SU-DHL-6 (cell line): ENCODE results near the gene GSTO2.

Source experiments
- H2AFZ ChIP-seq: fragments of 200-600 bp; sonication (generic); 2 replicates; pipeline ENCODE4 v1.6.1; 2014; ENCODE audit warnings: low read depth, mild to moderate bottlenecking, moderate library complexity, mixed read lengths, antibody characterized with exemption, low read length; ENCODE audit not compliant: severe bottlenecking
- H3F3A ChIP-seq: fragments of 200-600 bp; shearing (Covaris generic); 2 replicates; pipeline ENCODE4 v1.6.0; 2016; ENCODE audit warnings: antibody characterized with exemption, mild to moderate bottlenecking; ENCODE audit not compliant: insufficient read depth
- H3K27ac ChIP-seq: fragments of 200-600 bp; sonication (generic); 2 replicates; pipeline ENCODE4 v1.5.1; 2016; ENCODE audit warnings: low read depth, mild to moderate bottlenecking, low read length, moderate library complexity, mixed read lengths
- H3K27me3 ChIP-seq: fragments of 200-600 bp; sonication (generic), shearing (Covaris generic); 2 replicates; pipeline ENCODE4 v1.6.0; 2014; ENCODE audit warnings: mild to moderate bottlenecking, low read length
- H3K36me3 ChIP-seq: fragments of 200-600 bp; sonication (generic); 2 replicates; pipeline ENCODE4 v1.6.1; 2014; ENCODE audit warnings: mild to moderate bottlenecking, low read length, mixed read lengths
- H3K4me2 ChIP-seq: fragments of 300-600, 200-600 bp; shearing (Covaris generic), sonication (generic); 2 replicates; pipeline ENCODE4 v1.6.0; 2014; ENCODE audit warnings: low read length, low read depth, mild to moderate bottlenecking; ENCODE audit not compliant: poor library complexity, severe bottlenecking
- H3K4me3 ChIP-seq: fragments of 200-600 bp; sonication (generic); 2 replicates; pipeline ENCODE4 v1.5.1; 2014; ENCODE audit warnings: antibody characterized with exemption, low read length, mild to moderate bottlenecking, mixed read lengths; ENCODE audit not compliant: insufficient read depth, poor library complexity, severe bottlenecking
- H3K79me2 ChIP-seq: fragments of 200-600 bp; sonication (generic); 2 replicates; pipeline ENCODE4 v1.6.1; 2014; ENCODE audit warnings: mild to moderate bottlenecking, low read length, moderate library complexity; ENCODE audit not compliant: insufficient read depth
- H3K9ac ChIP-seq: fragments of 200-600 bp; sonication (generic); 2 replicates; pipeline ENCODE4 v1.7.0; 2014; ENCODE audit warnings: mild to moderate bottlenecking, low read length
- H3K9me2 ChIP-seq: fragments of 200-600 bp; sonication (generic); replicated peaks from 2 replicates; pipeline ENCODE4 v1.6.1; 2014; ENCODE audit warnings: low read length; ENCODE audit not compliant: insufficient read depth
- H3K9me3 ChIP-seq: fragments of 200-600 bp; sonication (generic); 2 replicates; pipeline ENCODE4 v1.6.1; 2014; ENCODE audit warnings: low read length, mixed read lengths; ENCODE audit not compliant: insufficient read depth
- H4K20me1 ChIP-seq: fragments of 200-600 bp; sonication (generic); 2 replicates; pipeline ENCODE4 v1.6.1; 2014; ENCODE audit warnings: low read depth, mild to moderate bottlenecking, antibody characterized with exemption, low read length, moderate library complexity, mixed read lengths
- CTCF ChIP-seq: fragments of 200-600 bp; sonication (generic); IDR thresholded peaks from one replicate; pipeline ENCODE4 v1.5.1; 2017; ENCODE audit warnings: antibody characterized with exemption, mild to moderate bottlenecking, low read length, moderate library complexity; ENCODE audit not compliant: insufficient read depth, poor library complexity, severe bottlenecking
- EZH2phosphoT487 ChIP-seq: fragments of 200-600 bp; sonication (generic), shearing (Covaris generic); conservative IDR thresholded peaks from 2 replicates; pipeline ENCODE4 v1.6.1; 2018; ENCODE audit warnings: mild to moderate bottlenecking, antibody characterized with exemption, low read length, moderate library complexity, mixed read lengths

The GSTO2 gene

DNA sequence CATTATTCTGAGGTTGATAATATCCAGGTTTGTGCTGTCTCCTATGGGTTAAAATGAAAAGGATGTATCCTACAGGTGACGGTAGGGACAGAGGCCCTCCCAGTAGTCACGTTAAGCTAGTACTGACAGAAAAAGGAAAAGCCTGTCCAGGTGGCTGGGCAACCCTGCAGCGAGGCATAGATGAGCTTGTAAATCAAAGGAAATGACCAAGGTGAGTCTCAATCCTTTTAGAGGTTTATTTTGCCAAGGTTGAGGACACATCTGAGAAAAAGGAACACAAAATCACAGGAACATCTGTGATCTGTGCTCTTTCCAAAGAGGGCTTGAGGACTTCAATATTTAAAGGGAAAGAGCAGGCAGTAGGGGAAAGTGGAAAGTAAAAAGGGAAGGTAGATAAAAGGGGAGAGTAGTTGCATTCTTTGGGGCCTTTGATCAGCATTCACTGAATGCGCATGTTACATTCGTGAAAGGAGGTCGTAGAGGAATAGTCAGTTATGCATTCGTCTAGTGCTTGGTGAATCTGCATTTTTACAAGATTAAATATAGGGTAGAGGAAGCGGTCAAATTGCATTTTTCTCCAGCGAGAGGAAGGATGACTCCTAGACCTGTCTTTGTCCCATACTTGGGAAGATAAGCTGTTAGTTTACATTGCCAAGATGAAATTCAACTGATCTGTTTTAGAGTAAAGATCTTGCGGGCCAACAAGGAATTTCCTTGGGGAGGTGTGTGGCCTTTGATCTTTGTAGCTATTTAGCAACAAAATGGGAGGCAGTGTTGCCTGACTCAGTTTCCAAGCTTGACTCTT is 15.2 kb upstream of the GSTO2 start:
- Histone ChIP-seq H3K4me3 (no peak overlapping the region), H3K9me3 (no peaks in the 10 kb centered on the region), H2AFZ (no peak overlapping the region), H3K36me3 (no peaks in the 10 kb centered on the region), H3K27ac (no peak overlapping the region), H3K27me3 (no peaks in the 10 kb centered on the region), H3K79me2 (peaks cover 9% of the 10 kb centered on the region; the same call in 1 of the 2 replicates), H3K4me2 (no peak overlapping the region), H3K9me2 (no peaks in the 10 kb centered on the region), H3K9ac (no peak overlapping the region), H3F3A (no peaks in the 10 kb centered on the region), H4K20me1 (peaks cover 13% of the 10 kb centered on the region; the same call in 1 of the 2 replicates)
- TF ChIP-seq CTCF (no peak), EZH2phosphoT487 (no peak)

DNA sequence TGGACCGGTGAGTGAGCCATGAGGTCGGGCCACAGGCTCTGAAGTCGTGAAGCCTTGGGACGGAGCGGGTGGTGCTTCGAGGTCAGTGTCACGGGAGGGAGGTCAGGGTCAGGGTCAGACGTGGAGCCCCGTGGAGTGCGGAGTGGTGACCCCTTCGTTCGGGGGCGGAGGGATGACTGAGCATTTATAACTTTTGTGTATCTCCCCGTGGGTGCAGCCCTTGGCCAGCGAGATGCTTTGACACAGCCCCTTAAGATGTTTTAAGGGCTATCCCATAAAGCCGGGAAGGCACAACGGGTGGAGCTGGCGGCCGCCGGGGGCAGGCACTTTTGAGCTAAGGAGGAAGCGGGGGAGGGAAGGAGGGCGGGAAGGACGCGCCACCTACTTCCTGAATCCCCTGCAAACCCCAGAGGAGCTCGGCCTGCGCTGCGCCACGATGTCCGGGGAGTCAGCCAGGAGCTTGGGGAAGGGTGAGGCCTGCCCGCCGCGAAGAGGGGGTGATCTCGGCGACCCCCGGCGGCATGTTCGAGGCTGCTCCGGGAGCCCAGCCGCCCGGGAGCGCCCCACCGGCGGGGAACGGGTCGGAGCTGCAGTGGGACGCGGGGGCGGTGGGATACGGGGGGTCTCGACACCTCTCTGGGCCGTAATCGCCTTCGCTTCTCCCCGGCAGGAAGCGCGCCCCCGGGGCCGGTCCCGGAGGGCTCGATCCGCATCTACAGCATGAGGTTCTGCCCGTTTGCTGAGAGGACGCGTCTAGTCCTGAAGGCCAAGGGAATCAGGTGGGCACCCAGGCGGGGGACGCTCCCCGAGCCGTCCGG is 14.3 kb upstream of the GSTO2 start, which contains the start of gene GSTO1:
Gene GSTO1 (plus strand): TSS at position 400 of the 818 bp plus-strand sequence. CDS start 37 bp downstream, at position 437.
- TF ChIP-seq EZH2phosphoT487 = no peak
- no peak for TF ChIP-seq CTCF
- Histone ChIP-seq H3K4me3 (no peak within 1 kb of the TSS), H3K27me3 (no peaks in the 10 kb centered on the region), H3K27ac (no peak within 1 kb of the TSS), H3K79me2 (peaks cover 12% of the 10 kb centered on the region; the same call in 1 of the 2 replicates), H4K20me1 (peaks cover 16% of the 10 kb centered on the region; the same call in 1 of the 2 replicates), H3K9me3 (no peaks in the 10 kb centered on the region), H2AFZ (no peak within 1 kb of the TSS), H3K9me2 (no peaks in the 10 kb centered on the region), H3K36me3 (no peaks in the 10 kb centered on the region), H3K4me2 (peak within 1 kb of the TSS; percentile 22), H3K9ac (peak within 1 kb of the TSS; percentile 37), H3F3A (no peaks in the 10 kb centered on the region)

- H3K27ac ChIP-seq = no peak overlapping the region
- H3K27me3 ChIP-seq = no peaks in the 10 kb centered on the region
- H3K4me2 ChIP-seq = peak overlapping the region; percentile 22
- no peak overlapping the region for H2AFZ ChIP-seq
- H4K20me1 ChIP-seq = peaks cover 16% of the 10 kb centered on the region; the same call in 1 of the 2 replicates
- H3K9me2 ChIP-seq = no peaks in the 10 kb centered on the region
- no peaks in the 10 kb centered on the region for H3F3A ChIP-seq
- no peak for TF ChIP-seq CTCF
- TF ChIP-seq EZH2phosphoT487 = no peak
- no peaks in the 10 kb centered on the region for H3K9me3 ChIP-seq
- no peak overlapping the region for H3K4me3 ChIP-seq
- no peaks in the 10 kb centered on the region for H3K36me3 ChIP-seq
- H3K79me2 ChIP-seq = peaks cover 20% of the 10 kb centered on the region; the same call in 1 of the 2 replicates
- H3K9ac ChIP-seq = peak overlapping the region; percentile 37
Observed at GRCh38 chr10:104255311-104255981, 13.5 kb upstream of the GSTO2 start.
